KOPT-K1 (cell line): Measurements from ENCODE around the gene AEN.

Experiments used
- H3K27ac ChIP-seq: fragments of 200-600 bp; sonication (generic); 2 replicates; pipeline ENCODE4 v1.5.1; 2016; ENCODE audit warnings: antibody characterized with exemption, mild to moderate bottlenecking, low read depth, low read length; ENCODE audit not compliant: poor library complexity, severe bottlenecking
- H3K36me3 ChIP-seq: fragments of 200-600 bp; sonication (generic); 2 replicates; pipeline ENCODE4 v1.5.1; 2017; ENCODE audit warnings: antibody characterized with exemption, mild to moderate bottlenecking, low read length, moderate library complexity; ENCODE audit not compliant: insufficient read depth
- H3K9me3 ChIP-seq: fragments of 200-600 bp; sonication (generic); 2 replicates; pipeline ENCODE4 v1.5.1; 2017; ENCODE audit warnings: antibody characterized with exemption, low read length, mild to moderate bottlenecking; ENCODE audit not compliant: insufficient read depth, poor library complexity, severe bottlenecking

The AEN gene

DNA sequence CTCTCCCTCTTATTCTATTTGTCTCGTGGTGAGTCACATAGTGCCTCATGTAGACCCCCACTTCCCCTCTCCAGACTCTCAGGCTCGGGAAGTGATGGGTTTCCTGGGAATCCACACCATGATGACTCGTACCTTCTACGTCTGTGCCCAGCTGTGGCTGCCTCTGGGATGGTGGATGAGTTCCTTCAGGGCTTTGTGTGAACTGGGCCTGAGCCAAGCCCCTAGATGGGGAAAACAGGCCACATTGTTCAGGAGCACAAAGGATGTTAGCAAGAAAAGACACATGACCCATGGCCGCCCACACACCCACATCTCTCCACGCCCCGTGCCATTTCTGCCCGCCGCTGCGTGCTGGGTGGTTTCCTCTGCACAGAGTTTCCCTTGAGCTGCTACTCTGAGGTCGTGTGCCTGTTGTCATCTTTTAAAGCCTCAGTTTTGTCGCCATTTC is 28.2 kb downstream of the AEN start:
- Histone ChIP-seq H3K27ac (no peak overlapping the region), H3K36me3 (no peaks in the 10 kb centered on the region)

DNA sequence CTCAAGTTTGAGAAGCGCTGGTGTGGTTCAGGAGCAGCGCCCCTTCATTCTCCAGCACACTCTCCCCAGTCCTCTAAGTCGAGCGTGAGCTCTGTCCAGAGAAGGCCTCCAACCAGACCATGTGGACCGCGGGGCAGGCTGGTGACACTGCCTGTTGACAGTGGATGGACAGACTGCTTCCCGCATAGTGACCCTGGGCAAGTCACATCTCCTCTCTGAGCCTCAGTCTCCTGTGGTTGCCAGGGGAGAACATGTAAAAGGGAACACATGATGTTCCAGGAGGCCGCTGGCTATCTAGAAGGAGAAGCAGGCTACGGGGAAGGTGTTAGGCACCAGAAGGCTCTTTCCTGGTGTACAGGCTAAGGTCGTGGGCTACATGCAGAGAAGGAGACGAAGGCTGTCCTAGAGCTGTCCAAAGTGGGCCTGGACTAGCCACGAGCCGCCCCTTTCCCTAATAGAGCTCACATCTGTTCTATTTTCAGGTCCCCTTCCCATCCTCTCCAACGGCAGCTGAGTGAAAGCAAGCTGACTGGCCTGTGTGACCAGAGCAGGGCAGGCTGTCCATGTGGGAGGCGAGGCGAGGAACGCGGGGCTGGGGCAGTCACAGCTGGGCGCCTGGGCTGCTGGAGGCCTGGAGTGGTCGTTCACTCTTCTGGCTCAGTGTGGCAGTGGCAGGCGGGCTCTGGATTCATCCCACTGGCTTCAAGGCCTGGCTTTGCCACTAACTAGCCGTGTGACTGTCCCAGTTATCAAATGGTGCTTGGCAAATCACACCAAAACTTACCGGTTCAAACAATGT is 28.8 kb downstream of the AEN start:
- no peaks in the 10 kb centered on the region for H3K36me3 ChIP-seq
- H3K27ac ChIP-seq, result no peak overlapping the region
- H3K9me3 ChIP-seq, result no peaks in the 10 kb centered on the region

More for the DNA sequence above, 28.2 kb downstream of the AEN start:
- no peaks in the 10 kb centered on the region for H3K9me3 ChIP-seq

DNA sequence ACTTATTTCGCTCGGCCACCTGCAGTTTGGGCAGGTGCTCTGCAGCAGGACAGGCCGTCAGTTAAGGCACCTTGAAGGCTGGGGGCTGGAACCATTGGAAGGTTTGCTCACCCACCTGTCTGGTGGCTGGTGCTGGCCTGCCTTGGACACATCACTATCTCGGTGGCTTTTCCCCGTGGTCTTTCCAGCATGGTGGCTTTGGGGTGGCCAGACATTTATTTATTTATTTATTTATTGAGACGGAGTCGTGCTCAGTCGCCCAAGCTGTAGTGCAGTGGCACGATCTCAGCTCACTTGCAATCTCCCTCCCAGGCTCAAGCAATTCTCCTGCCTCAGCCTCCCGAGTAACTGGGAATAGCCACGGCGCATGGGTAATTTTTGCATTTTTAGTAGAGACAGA is 29.4 kb downstream of the AEN start:
- no peaks in the 10 kb centered on the region for H3K36me3 ChIP-seq
- H3K9me3 ChIP-seq, result no peaks in the 10 kb centered on the region

DNA sequence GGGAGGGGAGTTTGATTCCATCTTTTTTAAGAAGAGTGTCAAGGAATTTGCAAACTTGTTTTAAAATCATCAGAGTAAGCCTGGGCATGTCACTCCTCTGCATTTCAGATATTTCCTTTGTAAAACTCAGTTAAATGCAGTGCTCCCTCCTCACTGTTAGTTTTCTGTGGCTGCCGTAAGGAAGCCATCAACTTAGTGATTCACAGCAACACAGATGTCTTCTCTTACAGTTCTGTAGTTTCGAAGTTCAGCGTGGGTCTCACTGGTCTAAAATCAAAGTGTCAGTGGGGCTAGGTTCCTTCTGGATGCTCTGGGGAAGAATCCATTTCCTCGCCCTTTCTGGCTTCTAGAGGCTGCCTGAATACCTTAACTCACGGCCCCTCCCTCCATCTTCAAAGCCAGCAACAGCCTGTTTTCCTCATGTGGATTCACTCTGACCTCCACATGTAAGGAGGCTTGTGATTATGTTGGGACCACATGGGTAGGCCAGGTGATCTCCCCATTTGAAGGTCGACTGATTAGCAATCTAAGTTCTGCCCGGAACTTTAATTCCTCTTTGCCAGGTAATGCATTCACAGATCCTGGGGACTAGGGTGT is 30.1 kb downstream of the AEN start:
- Histone ChIP-seq H3K36me3 (no peaks in the 10 kb centered on the region), H3K9me3 (no peaks in the 10 kb centered on the region), H3K27ac (no peak overlapping the region)

More for the DNA sequence above, 29.4 kb downstream of the AEN start:
- H3K27ac ChIP-seq, result no peak overlapping the region

DNA sequence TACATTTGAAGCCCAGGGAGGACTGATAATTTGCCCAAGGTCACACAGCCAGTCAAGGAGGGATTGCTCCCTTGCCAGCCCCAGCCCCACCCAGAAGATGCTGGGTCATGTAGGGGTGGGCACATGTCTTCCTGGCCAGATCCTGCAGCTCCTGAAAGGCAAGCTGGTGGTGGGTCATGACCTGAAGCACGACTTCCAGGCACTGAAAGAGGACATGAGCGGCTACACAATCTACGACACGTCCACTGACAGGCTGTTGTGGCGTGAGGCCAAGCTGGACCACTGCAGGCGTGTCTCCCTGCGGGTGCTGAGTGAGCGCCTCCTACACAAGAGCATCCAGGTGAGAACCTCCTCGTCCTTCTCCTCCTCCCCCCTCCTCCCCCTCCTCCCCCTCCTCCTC is 30.8 kb downstream of the AEN start:
- Histone ChIP-seq H3K27ac (no peak overlapping the region), H3K9me3 (no peaks in the 10 kb centered on the region), H3K36me3 (no peaks in the 10 kb centered on the region)

DNA sequence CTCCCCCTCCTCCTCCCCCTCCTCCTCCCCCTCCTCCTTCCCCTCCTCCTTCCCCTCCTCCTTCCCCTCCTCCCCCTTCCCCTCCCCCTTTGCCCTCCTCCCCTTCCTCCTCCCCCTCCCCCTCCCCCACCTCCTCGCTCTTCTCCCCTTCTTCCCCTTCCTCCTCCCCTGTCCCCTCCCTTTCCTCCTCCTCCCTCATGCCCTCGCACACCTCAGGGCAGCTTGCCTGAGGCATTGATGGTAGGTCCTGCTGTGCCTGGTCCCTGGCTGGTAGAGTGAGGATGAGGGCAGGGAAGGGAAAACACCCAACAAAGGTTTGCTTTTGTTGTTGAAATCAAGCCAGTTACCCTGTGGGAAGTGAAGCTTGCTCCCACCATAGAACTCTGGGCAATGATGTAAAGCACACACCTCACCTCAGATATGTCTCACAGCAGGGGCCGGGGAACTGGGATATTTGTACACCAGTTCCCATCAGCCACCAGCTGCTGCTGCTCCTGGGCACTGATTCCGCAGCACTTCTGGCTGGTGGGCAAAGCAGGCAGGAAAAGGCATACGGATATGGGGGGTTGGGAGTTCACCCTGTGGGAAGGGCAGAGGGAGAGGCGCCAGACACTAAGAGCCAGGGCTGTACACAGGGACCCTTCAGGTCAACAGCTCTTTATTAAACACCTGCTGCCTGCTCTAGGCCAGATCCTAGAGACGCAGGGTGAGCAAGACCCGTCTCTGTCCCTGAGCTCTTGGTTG is 31.5 kb downstream of the AEN start:
- no peak overlapping the region for H3K27ac ChIP-seq
- no peaks in the 10 kb centered on the region for H3K9me3 ChIP-seq
- no peaks in the 10 kb centered on the region for H3K36me3 ChIP-seq

DNA sequence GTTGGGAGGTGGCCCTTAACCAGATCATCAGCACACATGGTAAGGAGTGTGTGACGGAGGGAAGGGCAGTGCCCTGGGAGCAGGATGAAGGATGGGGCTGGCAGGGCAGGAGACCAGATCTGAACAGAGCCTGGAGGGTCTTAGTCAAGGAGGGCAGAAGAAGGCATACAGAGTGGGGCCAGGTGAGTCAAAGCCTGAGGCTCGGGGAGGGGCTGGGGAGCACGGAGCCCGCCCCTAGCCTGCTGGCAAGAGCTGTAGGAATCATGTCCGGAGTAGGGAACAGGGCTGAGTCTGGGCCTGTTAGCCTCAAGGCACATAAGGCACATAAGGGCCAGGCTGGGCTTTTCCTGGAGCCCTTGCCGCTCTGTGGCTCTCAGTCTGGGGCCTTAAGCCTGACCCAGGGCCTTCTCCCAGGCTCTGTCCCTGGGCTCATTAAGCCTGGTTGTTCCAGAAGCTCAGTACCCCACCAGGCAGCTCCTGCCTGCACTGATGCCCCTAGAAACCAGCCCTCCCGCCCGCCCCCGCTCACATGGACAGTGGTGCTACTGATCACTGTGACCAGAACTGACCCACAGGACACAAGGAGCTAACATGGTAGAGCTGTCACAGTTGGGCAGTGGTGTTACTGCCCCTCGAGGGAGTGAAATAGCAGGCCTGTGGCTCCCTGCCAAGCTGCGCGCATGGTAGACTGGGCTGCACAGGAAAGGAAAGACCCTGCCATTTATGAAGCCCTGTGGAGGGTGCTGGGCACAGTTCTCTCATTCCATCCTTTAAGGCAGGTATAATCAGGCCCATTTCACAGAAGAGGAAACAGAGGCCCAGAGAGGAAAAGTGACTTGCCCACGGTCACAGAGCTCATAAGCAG is 32.3 kb downstream of the AEN start:
- H3K9me3 ChIP-seq, result no peaks in the 10 kb centered on the region

DNA sequence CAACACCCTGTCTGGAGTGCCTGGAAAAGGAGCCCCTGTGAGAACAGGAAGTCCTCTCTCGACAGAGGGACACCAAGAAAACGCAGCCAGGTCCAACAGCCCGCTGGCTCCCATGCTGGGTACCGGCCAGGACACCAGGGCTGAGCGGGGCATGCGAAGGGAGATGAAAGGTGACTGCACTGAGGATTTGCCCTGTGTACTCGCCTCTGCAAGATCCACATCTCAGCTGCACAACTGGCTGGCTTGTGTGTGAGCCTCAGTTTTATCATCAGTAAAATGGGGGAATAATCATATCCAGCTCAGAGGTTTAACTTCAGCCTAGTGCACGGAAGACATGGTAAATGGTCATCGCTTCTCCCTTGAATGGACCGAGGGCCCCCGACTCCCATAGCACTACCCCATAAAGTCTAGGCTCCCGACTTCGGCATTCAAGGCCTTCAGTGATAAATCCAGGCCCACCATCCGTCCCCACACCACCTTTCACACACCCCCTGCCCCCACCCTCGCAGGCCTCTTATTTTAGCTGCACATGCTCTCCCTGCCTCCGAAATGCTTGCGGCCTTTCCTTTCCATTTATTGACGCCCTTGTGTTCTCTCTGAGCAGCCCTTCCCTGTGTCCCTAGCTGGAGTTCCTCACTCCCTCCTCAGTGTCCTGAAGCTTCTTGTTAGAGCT is 33.4 kb downstream of the AEN start:
- no peaks in the 10 kb centered on the region for H3K9me3 ChIP-seq
- no peak overlapping the region for H3K27ac ChIP-seq
- H3K36me3 ChIP-seq, result no peaks in the 10 kb centered on the region

More for the DNA sequence above, 32.3 kb downstream of the AEN start:
- H3K27ac ChIP-seq, result no peak overlapping the region
- H3K36me3 ChIP-seq, result no peaks in the 10 kb centered on the region

DNA sequence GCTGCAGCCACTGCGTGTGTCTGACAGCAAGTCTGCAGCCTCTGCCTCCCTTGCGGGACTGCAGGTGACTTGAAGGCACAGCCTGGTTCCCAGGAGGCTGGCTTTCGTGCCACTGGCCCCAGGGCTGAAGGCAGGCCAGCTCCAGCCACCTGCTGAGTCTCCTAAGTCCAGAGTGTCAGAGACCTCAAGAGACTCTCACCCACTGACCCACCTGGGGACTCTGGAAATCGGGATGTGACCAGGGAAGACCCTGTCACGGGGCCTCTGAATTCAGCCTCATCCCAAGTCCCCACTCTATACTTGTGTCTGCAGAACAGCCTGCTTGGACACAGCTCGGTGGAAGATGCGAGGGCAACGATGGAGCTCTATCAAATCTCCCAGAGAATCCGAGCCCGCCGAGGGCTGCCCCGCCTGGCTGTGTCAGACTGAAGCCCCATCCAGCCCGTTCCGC is 34.0 kb downstream of the AEN start:
- no peaks in the 10 kb centered on the region for H3K36me3 ChIP-seq
- no peak overlapping the region for H3K27ac ChIP-seq
- no peaks in the 10 kb centered on the region for H3K9me3 ChIP-seq

DNA sequence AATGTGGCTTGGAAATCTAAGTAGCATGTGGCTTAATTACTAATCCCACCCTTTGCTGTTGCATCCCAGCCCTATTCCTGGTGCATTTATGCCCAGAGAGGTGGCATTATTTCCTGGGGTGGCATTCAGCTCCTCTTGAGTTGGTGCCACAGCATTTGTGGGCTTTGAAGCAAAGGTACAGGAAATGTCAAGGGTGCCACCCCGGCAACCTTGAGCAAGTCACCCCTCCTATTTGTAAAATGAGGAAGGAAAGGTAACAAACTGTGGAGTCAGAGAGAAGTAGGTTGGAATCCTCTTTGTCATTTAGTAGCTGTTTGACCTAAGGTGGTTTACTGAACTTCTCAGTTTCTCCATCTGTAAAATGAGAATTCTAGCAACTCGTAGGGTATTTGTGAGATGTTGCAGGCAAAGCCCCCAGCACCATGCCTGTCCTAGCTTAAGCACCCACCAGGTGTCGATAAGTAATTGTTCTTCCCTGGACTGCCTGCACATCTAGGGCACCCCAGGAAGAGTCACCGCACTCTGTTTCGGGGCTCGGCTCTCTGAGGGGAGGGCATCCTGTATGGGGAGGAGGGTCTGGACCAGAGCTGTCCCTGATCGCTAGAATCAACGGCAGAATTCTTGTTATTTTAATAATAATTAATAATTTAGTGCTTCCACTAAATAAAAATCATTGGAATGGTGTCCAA is 34.8 kb downstream of the AEN start:
- Histone ChIP-seq H3K9me3 (no peaks in the 10 kb centered on the region), H3K27ac (no peak overlapping the region), H3K36me3 (no peaks in the 10 kb centered on the region)

DNA sequence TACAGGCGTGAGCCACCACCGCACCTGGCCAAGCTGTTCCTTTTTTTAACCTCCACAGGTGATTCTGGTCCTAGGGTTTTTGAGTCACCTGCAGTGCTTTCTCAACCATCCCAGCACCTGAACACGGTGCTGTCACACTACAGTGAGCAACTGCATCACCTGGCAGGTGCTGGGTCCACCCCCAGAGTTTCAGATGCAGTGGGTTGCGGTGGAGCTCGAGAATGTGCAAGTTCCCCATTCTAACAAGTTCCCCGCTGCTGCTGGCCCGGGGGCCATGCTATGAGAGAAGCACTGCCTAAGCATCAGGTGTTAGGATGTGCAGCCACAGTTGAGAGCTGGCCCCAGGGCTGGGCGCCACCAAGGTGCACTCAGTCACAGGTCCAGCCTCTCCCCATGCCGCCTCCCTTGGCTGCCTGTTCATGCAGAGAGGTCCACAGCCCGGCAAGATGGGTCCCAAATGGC is 35.7 kb downstream of the AEN start:
- H3K9me3 ChIP-seq, result no peaks in the 10 kb centered on the region
- H3K27ac ChIP-seq, result no peak overlapping the region
- no peaks in the 10 kb centered on the region for H3K36me3 ChIP-seq

DNA sequence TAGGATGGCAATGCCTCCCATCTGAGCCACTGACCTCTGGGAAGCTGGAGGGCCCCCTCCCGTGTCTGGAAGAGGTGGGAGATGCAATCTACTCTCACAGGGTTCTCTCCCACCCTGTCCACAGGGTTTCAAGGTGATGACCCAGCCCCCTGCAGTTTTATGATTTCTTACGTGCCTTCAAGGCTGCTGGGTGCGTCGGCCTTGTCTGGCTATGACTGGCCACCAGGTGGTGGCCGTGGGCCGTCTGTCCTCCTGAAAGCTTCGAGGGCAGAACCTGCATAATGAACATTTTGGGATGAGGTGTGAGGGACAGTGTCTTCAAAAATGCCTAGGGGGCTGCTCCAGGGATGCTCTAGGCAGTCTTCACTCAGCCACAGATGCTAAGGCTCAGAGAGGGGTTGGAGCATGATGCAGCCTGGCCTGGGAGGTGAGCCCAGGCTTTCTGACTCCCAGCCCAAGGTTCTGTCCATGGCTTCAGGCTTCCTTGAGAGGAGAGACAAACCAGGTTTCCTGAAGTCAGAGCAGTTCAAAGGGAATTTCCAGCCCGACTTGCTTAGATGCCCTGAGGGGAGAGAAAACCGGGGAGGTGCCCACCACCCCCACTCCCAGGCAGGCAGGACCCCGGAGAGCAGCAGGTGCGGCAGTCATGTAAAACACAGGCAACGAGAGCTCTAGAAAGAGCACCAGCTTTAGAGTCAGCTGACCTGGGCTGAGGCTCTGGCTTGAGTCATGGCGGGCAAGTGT is 36.4 kb downstream of the AEN start:
- Histone ChIP-seq H3K9me3 (no peaks in the 10 kb centered on the region), H3K36me3 (no peaks in the 10 kb centered on the region), H3K27ac (no peak overlapping the region)
